GM21786 (cell line): Measurements from ENCODE around the gene KCNJ8.
"Not testable (repeated sequence)": the region's sequence is repeated elsewhere in the genome, so short reads cannot be mapped to it uniquely, and the experiment has no call there.

ENCODE experiments used
- ATAC-seq: cut with Tn5 transposase; IDR thresholded peaks from one replicate; pipeline ENCODE4 v1.9.1; 2021; ENCODE audit not compliant: unreplicated experiment

The KCNJ8 gene

GRCh38 chr12:21774358-21775132 lies at the start of gene KCNJ8:
TSS of gene KCNJ8 (minus strand) at chr12:21774706. CDS start at chr12:21773616, 1,090 bp downstream.
- ATAC-seq: no peak

DNA sequence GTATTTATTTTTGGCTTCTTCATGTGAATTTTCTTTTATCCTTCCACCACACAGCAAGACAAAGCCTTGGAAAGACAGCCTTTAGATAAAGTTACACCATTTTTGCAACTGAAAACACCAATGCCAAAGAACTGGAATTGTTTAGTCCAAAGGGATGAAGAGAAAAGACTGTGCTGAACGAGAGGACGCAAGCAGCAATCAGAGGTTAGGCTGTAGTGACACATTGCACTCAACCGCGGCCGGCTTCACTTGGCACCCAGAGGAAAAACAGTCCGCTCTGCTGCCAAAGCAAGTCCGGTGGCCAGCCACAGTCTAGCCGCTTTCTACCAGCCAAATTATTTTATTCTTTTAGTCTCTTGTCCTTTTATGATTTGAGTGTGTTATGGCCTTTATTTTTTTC lies 49.1 kb upstream of the KCNJ8 start:
- ATAC-seq: no peak

DNA sequence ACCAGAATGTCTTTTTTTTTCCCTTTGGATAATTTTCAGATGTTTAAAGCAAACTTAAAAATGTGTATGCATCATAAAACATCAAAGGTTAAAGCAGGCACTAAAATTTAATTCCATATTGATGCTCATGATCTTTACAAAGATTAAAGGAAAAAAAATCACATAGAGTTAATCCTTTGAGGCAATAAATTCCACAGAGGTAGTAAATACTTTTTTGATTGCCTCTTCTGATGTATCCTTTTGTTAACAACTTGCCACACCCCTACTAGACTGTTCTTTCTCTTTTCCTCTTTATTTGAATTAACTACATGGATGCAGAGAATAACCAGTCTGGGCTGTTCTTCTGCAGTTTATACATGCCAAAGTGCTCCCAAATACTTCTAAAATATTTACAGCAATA lies 45.2 kb upstream of the KCNJ8 start:
- ATAC-seq: no peak

DNA sequence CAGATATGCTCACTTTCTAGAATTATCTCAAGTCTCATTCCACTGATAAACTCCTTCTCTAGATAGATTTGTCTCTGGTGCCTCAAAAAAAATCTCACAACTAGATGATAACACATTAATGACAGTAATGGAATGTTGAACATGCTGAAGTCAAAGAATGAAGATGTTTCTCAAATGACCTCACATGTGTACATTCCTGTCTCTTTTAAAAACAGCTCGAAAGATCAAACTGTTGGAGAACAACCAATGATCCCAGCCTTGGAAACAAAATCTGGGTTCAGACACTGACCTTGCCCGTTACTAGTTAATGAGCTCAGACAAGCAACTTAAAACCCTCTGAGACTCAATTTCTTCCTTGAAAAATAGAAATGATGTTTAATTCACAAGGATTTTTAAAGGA lies 44.7 kb upstream of the KCNJ8 start:
- no peak for ATAC-seq

DNA sequence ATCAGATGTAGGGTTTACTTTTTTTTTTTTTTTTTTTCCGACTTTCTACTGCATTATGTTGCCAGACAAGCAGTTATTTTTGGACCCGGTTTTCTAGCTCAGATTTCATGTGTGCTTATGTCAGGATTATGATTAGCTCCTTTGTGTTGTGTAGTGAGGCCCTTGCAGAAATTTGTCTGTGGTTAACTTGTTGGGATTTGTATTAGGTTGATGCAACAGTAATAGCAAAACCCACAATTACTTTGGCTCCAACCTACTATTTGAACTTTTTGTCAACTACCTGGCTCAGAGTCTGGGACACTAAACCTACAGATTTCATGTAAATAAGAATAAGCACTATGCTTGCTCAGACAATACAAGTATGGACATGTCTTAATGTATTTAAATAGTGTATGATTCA lies 44.1 kb upstream of the KCNJ8 start:
- ATAC-seq: no peak

DNA sequence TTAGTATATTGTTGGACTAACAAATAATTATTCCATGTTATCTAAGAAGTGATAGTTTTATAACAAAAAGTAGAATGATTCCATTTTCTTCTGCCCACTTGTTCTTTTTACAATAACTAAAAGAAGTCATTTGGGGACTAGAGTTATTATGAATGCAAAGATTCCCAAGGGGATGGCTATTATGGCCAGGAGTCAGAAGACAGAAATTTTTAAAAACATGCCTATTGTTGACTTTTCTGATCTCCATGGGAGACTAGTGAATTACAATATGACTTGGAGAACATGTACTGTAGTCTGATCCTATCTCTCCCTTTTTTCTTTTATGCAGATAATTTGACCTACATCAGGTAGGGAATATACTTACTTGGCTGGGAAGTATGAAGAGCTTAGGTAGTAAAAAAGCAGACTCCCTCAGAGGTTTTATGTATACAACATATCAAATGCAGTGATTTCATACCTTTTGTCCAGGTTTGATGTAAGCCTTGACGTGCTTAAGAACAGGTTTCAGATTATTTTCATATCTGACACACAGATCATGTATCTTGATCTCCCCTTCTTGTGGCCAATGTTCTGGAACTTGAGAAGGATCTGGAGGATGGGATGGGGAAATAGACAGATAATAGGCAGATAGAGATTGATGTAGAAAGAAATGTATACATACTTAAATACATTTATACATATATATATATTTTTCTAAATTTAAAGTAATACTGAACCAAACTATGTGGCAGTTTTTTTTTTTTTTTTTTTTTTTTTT lies 41.0 kb upstream of the KCNJ8 start:
- ATAC-seq: no peak

GRCh38 chr12:21814814-21815213 lies 40.3 kb upstream of the KCNJ8 start:
- ATAC-seq: no peak

GRCh38 chr12:21814327-21814726 lies 39.8 kb upstream of the KCNJ8 start:
- ATAC-seq: no peak

GRCh38 chr12:21813751-21814150 lies 39.2 kb upstream of the KCNJ8 start:
- no peak for ATAC-seq

DNA sequence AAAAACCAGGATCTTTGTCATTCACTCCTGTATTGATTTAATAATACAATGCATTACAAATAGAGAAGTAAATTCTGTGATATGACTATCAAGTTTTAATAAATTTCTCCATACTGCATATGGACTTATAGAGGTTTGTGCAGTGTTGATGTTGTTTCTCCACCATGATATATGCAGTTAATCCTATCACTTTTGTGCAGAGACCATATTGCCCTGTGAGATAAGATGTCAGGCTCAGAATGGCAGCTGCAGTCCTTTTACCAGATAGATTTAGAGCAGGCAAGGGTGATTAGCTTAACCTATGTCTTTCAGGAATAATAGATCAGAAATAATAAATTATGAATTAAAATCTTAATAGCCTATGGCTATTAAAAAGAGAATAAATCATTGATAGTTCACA lies 38.6 kb upstream of the KCNJ8 start:
- ATAC-seq: no peak

DNA sequence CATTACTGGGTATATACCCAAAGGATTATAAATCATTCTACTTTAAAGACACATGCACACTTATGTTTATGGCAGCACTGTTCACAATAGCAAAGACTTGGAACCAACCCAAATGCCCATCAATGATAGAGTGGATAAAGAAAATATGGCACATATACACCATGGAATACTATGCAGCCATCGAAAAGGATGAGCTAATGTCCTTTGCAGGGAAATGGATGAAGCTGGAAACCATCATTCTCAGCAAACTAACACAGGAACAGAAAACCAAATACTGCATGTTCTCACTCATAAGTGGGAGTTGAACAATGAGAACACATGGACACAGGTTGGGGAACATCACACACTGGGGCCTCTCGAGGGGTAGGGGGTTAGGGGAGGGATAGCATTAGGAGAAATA lies 37.8 kb upstream of the KCNJ8 start:
- not testable (repeated sequence) for ATAC-seq

DNA sequence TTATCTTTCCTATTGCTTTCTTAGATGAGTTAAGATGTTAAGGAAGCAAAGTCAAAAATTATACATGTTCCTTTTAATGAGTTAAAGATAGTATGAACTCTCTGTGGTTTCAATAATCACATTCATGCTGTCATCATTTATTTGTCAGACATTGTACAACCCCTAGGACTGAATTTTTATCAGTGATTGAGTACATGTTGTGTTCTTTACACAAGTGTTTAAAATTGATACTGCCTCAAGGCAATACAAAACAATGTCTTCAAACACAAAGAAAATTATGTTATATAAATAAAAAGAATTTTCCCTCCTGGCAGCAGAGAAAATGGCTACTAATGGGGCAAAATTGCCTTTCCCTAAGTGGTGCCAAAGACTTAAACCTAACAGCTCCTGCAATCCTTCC lies 34.6 kb upstream of the KCNJ8 start:
- ATAC-seq: no peak

DNA sequence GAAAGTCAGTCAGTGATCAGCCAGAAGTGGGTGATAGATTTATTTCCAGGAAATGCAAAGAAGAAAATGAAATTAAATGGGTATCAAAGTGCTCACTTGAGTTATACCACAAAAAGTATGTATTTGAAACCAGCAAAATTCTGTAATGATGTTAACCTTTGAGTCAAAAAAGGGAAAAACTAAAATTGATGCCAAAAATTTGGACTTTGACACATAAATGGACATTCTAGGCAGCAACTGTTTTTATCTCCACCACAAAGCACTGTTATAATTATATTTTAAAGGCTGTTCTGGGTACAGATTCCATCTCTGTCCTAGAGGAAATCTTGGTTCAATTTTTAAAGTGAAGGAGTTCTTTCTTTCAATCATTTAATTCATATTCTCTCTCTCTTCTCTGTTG lies 31.7 kb upstream of the KCNJ8 start:
- no peak for ATAC-seq

DNA sequence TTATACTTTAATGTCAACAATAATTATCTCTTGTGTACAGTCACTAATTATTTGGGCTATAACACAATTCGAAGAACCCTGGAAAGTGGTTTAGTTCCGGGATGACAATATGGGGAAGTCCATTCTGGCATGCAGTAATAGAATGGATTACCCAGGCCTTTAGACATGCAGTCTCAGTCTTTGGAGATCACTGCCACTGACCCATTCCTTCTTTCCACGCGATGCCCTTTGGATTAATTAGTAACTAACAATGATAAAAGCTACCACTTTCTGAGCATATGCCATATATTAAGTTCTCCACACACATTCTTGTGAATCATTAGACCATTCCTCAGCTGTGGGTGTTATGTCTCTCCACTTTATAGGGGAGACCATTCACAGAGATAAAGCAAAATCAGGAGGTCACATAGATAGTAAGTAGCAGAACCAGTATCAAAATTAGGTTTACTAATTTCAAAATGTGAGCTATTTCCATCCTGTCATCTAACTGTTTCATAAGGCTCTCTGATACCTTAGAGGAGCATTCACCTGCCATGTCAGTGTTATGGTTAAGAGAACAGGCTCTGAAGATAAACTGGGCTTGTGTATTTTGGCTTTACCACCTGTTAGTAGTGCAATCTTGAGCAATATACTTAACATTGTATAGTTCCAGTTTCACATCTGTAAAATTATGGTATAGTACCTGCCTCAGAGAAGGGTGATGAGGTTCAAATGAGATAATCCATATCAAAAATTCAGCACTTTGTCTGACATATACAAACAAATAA lies 27.2 kb upstream of the KCNJ8 start:
- no peak for ATAC-seq

DNA sequence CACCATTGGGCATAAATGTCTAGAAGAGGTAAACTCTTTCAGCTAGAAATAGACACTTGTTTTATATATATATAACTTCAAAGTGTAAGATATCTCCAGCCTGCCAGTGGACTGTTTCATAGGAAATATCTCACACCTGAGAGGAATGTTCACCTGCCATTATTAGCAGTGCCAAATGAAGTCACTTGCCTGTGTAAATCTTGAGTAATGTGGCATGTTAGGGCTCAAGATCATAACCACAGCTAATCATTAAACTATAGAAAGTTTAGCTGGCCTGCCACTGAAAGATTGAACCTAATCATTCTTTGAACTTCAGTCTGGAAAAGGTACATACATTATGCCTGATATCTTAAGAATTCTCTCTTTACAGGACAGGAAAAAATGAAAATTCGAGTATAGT lies 25.5 kb upstream of the KCNJ8 start:
- ATAC-seq: no peak

DNA sequence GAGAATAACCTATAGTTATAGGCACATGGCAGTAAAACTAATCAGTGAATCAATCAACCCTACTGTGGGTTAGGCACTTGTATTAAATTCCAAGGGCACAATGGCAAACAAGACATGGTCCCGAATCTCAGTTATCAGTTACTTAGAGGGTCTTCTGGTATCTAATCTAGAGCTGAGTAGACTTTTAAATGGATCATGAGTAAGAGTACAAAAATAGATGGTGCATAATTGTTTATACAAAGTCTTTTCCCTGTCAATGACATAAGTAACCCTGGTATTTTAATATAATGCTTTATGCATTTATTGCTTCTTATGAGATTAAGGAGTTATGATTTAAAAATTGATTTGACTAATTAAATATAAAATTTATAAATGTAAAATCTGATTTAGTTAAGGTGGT lies 23.0 kb upstream of the KCNJ8 start:
- ATAC-seq: no peak

- ATAC-seq: no peak
These were observed 21.3 kb upstream of the KCNJ8 start for GRCh38 chr12:21795648-21796328.

DNA sequence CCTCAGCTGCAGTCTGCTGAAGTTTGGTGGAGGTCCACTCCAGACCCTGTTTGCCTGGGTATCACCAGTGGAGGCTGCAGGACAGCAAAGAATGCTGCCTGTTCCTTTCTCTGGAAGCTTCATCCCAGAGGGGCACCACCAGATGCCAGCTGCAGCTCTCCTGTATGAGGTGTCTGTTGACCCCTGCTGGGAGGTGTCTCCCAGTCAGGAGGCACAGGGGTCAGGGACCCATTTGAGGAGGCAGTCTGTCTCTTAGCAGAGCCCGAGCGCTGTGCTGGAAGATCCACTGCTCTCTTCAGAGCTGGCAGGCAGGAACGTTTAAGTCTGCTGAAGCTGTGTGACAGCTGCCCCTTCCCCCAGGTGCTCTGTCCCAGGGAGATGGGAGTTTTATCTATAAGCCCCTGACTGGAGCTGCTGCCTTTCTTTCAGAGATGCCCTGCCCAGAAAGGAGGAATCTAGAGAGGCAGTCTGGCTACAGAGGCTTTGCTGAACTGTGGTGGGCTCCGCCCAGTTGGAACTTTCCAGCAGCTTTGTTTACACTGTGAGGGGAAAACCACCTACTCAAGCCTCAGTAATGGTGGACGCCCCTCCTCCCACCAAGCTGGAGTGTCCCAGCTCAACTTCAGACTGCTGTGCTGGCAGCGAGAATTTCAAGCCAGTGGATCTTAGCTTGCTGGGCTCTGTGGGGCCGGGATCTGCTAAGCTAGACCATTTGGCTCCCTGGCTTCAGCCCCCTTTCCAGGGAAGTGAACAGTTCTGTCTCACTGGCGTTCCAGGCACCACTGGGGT lies 20.5 kb upstream of the KCNJ8 start:
- not testable (repeated sequence) for ATAC-seq

DNA sequence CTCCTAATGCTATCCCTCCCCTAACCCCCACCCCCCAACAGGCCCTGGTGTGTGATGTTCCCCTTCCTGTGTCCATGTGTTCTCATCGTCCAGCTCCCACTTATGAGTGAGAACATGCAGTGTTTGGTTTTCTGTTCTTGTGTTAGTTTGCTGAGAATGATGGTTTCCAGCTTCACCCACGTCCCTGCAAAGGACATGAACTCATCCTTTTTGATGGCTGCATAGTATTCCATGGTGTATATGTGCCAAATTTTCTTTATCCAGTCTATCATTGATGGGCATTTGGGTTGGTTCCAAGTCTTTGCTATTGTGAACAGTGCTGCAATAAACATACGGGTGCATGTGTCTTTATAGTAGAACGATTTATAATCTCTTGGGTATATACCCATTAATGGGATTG lies 15.2 kb upstream of the KCNJ8 start:
- not testable (repeated sequence) for ATAC-seq
